Upper lobe of left lung (tissue), 6 donors: ENCODE measurements around the gene CHST14. TPM values are rescaled to one million over a fixed set of nuclear protein-coding genes. Genes with fewer than 3 reads are reported as not detected.

Source experiments
- ATAC-seq, 2 donors: fragments of 200-7000 bp; cut with Tn5 transposase; one replicate each; pipeline ENCODE4 v1.9.1; 2022; ENCODE audit warnings: mild to moderate bottlenecking in 2 of 2, moderate library complexity in 2 of 2; ENCODE audit not compliant: low FRiP score in 2 of 2
- DNase-seq, 2 donors: peaks; one replicate each; pipeline ENCODE4 v3.0.0-alpha.2; 2019 to 2020
- H3K27ac ChIP-seq, 4 donors: fragments of 200-600 bp; sonication (generic); one replicate each; pipeline ENCODE4 v1.5.1; 2016 to 2019
- H3K27me3 ChIP-seq, 4 donors: fragments of 200-600 bp; sonication (generic); one replicate each; pipeline ENCODE4 v1.5.1; 2017 to 2019
- H3K36me3 ChIP-seq, 4 donors: fragments of 200-600 bp; sonication (generic); one replicate each; pipeline ENCODE4 v1.5.1; 2016 to 2019
- H3K4me1 ChIP-seq, 4 donors: fragments of 200-600 bp; sonication (generic); one replicate each; pipeline ENCODE4 v1.5.1; 2018 to 2019
- H3K4me3 ChIP-seq, 4 donors: fragments of 200-600 bp; sonication (generic); one replicate each; pipeline ENCODE4 v1.5.1; 2017 to 2019; ENCODE audit warnings: mild to moderate bottlenecking in 2 of 4, moderate library complexity in 1 of 4
- H3K9me3 ChIP-seq, 4 donors: fragments of 200-600 bp; sonication (generic); one replicate each; pipeline ENCODE4 v1.5.1; 2018 to 2019
- CTCF ChIP-seq, 6 experiments: fragments of 450-650 bp in 4 of 6; fragments of 200-600 bp in 2 of 6; sonication (generic) in 2 of 6; IDR thresholded peaks; one replicate each; pipeline ENCODE4 v1.5.1; 2016 to 2019; ENCODE audit warnings: antibody characterized with exemption in 6 of 6
- EP300 ChIP-seq, 4 donors: sonication (generic); formaldehyde crosslinking; IDR thresholded peaks; one replicate each; pipeline ENCODE4 v1.5.1; 2017; ENCODE audit warnings: antibody characterized with exemption in 4 of 4, control low read depth in 2 of 4
- POLR2A ChIP-seq, 4 donors: fragments of 450-650 bp; IDR thresholded peaks; one replicate each; pipeline ENCODE4 v1.5.1; 2016 to 2017; ENCODE audit warnings: antibody characterized with exemption in 4 of 4, mild to moderate bottlenecking in 2 of 4
- POLR2AphosphoS5 ChIP-seq, 2 donors: sonication (generic); formaldehyde crosslinking; IDR thresholded peaks; one replicate each; pipeline ENCODE4 v1.5.1; 2017; ENCODE audit warnings: antibody characterized with exemption in 2 of 2
- WGBS, 2 donors: methylation state at CpG; one replicate each; pipeline ENCODE4 v1.1.5; 2017 to 2018; 5-methylcytosine and 5-hydroxymethylcytosine counted together
- total RNA-seq, 6 donors: library from RNA; depleted of rRNA in 4 of 6; stranded (reverse); fragments of >200 nt in 4 of 6; gene quantifications; one replicate each; pipeline versions ENCODE4 v1.1.0 to v1.2.1, GENCODE V29; 2016 to 2021
- donor health status: DM: no; HTN: no; CAD: no; lungs with moderate emphysema.
- donor health status: DM: no; HTN: yes; CAD: no; lungs with severe emphysema.

Gene CHST14
- total RNA-seq, 6 donors from 2014 or later: 3.1 to 20.6 (median 14.6) TPM

GRCh38 chr15:40437752-40438687, 32.8 kb upstream of the CHST14 start:
- Histone ChIP-seq H3K9me3 (no peaks in the 10 kb centered on the region), H3K4me3 (no peak overlapping the region), H3K27me3 (peaks cover 0 to 34% (median 14%) of the 10 kb centered on the region in 4 donors), H3K4me1 (peaks cover 38 to 52% (median 42%) of the 10 kb centered on the region in 4 donors), H3K27ac (no peak overlapping the region), H3K36me3 (no peaks in the 10 kb centered on the region)
- WGBS, 2 donors: 51 to 84% methylated on average over 8 to 18 of the region's 21 CpGs
- peak in 1 of 2 donors; percentile 69 for DNase-seq
- TF ChIP-seq CTCF (IDR thresholded peaks at IDR 0.05): no peak
- TF ChIP-seq POLR2AphosphoS5 (IDR thresholded peaks at IDR 0.05): no peak
- no peak for TF ChIP-seq POLR2A (IDR thresholded peaks at IDR 0.05)
- no peak for TF ChIP-seq EP300 (IDR thresholded peaks at IDR 0.05)
- ATAC-seq: no peak

- no peak for ATAC-seq
- Histone ChIP-seq H3K9me3 (no peaks in the 10 kb centered on the region), H3K4me3 (no peak overlapping the region), H3K4me1 (peaks cover 39 to 59% (median 46%) of the 10 kb centered on the region in 4 donors), H3K27me3 (peaks cover 0 to 34% (median 14%) of the 10 kb centered on the region in 4 donors), H3K36me3 (no peaks in the 10 kb centered on the region), H3K27ac (no peak overlapping the region)
- TF ChIP-seq CTCF (IDR thresholded peaks at IDR 0.05) (no peak), POLR2AphosphoS5 (IDR thresholded peaks at IDR 0.05) (no peak)
- peak in 1 of 2 donors; percentile 64 for DNase-seq
- WGBS, 2 donors: 63 to 75% methylated on average over 12 of the region's 12 CpGs
These were observed 32.1 kb upstream of the CHST14 start for GRCh38 chr15:40438712-40439111.

GRCh38 chr15:40439461-40439959, 31.3 kb upstream of the CHST14 start:
- peaks cover 0 to 34% (median 14%) of the 10 kb centered on the region in 4 donors for H3K27me3 ChIP-seq
- peak overlapping the region in 1 of 4 donors; percentile 91 for H3K27ac ChIP-seq
- H3K4me1 ChIP-seq: peaks cover 44 to 67% (median 48%) of the 10 kb centered on the region in 4 donors
- H3K36me3 ChIP-seq: no peaks in the 10 kb centered on the region
- ATAC-seq: peak in 1 of 2 donors; percentile 0
- DNase-seq: peak; percentile 44 to 77
- 15 to 28% methylated on average over 12 of the region's 15 CpGs for WGBS, 2 donors
- TF ChIP-seq EP300 (IDR thresholded peaks at IDR 0.05) (no peak), POLR2AphosphoS5 (IDR thresholded peaks at IDR 0.05) (no peak), POLR2A (IDR thresholded peaks at IDR 0.05) (no peak), CTCF (IDR thresholded peaks at IDR 0.05) (no peak)
- H3K9me3 ChIP-seq: no peaks in the 10 kb centered on the region
- peak overlapping the region in 3 of 4 donors; percentile 96 to 99 (median 98) for H3K4me3 ChIP-seq

GRCh38 chr15:40439960-40440742, 30.6 kb upstream of the CHST14 start:
- Histone ChIP-seq H3K27ac (peak overlapping the region in 2 of 4 donors; percentile 30 to 91), H3K36me3 (no peaks in the 10 kb centered on the region), H3K27me3 (peaks cover 0 to 31% (median 14%) of the 10 kb centered on the region in 4 donors), H3K4me3 (peak overlapping the region; percentile 4 to 99 (median 97)), H3K4me1 (peaks cover 48 to 73% (median 51%) of the 10 kb centered on the region in 4 donors), H3K9me3 (no peaks in the 10 kb centered on the region)
- ATAC-seq (peak; percentile 21 to 42), DNase-seq (peak in 1 of 2 donors; percentile 56)
- WGBS, 2 donors: 0 to 1% methylated on average over 33 of the region's 35 CpGs
- TF ChIP-seq EP300 (IDR thresholded peaks at IDR 0.05) (no peak), CTCF (IDR thresholded peaks at IDR 0.05) (no peak), POLR2AphosphoS5 (IDR thresholded peaks at IDR 0.05) (no peak), POLR2A (IDR thresholded peaks at IDR 0.05) (no peak)
